MM.1S (cell line): ENCODE results near the gene FOXN3.

Experiments used
- DNase-seq: peaks from one replicate; pipeline ENCODE4 v3.0.0-alpha.2; 2015
- H2AFZ ChIP-seq: fragments of 300-600 bp; sonication (generic); 2 replicates; pipeline ENCODE4 v1.6.0; 2016; ENCODE audit warnings: antibody characterized with exemption, low read length
- H3F3A ChIP-seq: fragments of 300-600 bp; sonication (generic); 2 replicates; pipeline ENCODE4 v1.6.1; 2016; ENCODE audit warnings: mild to moderate bottlenecking, antibody characterized with exemption, low read length, moderate library complexity, mixed read lengths; ENCODE audit not compliant: insufficient read depth
- H3K27ac ChIP-seq: fragments of 300-600 bp; sonication (generic); 2 replicates; pipeline ENCODE4 v1.5.1; 2016; ENCODE audit warnings: mild to moderate bottlenecking, low read length
- H3K27me3 ChIP-seq: fragments of 300-600 bp; sonication (generic); replicated peaks from 2 replicates; pipeline ENCODE4 v1.6.0; 2016; ENCODE audit warnings: low read length; ENCODE audit not compliant: insufficient read depth
- H3K36me3 ChIP-seq: fragments of 300-600 bp; sonication (generic); replicated peaks from 2 replicates; pipeline ENCODE4 v1.6.1; 2016; ENCODE audit warnings: mild to moderate bottlenecking, low read length, mixed read lengths; ENCODE audit not compliant: insufficient read depth
- H3K4me1 ChIP-seq: fragments of 300-600 bp; sonication (generic); 2 replicates; pipeline ENCODE4 v1.6.1; 2016; ENCODE audit warnings: low read length, mixed read lengths
- H3K4me2 ChIP-seq: fragments of 300-600 bp; sonication (generic); 2 replicates; pipeline ENCODE4 v1.6.0; 2016; ENCODE audit warnings: low read depth, low read length
- H3K4me3 ChIP-seq: fragments of 300-600 bp; sonication (generic); 2 replicates; pipeline ENCODE4 v1.5.1; 2016; ENCODE audit warnings: low read length, mixed read lengths
- H3K79me2 ChIP-seq: fragments of 300-600 bp; sonication (generic); 2 replicates; pipeline ENCODE4 v1.6.1; 2016; ENCODE audit warnings: mixed run types, low read length, mixed read lengths
- H3K9ac ChIP-seq: fragments of 300-600 bp; sonication (generic); 2 replicates; pipeline ENCODE4 v1.6.1; 2016; ENCODE audit warnings: low read length, mixed read lengths
- H3K9me2 ChIP-seq: fragments of 300-600 bp; sonication (generic); replicated peaks from 2 replicates; pipeline ENCODE4 v1.6.1; 2016; ENCODE audit warnings: mild to moderate bottlenecking, low read length, mixed read lengths; ENCODE audit not compliant: insufficient read depth
- H3K9me3 ChIP-seq: fragments of 300-600 bp; sonication (generic); replicated peaks from 2 replicates; pipeline ENCODE4 v1.6.1; 2016; ENCODE audit warnings: mild to moderate bottlenecking, low read length, mixed read lengths; ENCODE audit not compliant: insufficient read depth
- H4K20me1 ChIP-seq: fragments of 300-600 bp; sonication (generic); 2 replicates; pipeline ENCODE4 v1.6.1; 2016; ENCODE audit warnings: mild to moderate bottlenecking, low read length, moderate library complexity, mixed read lengths; ENCODE audit not compliant: insufficient read depth
- EZH2 ChIP-seq: fragments of 300-600 bp; sonication (generic); optimal IDR thresholded peaks from 2 replicates; pipeline ENCODE3; 2017; ENCODE audit warnings: low read depth, mild to moderate bottlenecking, antibody characterized with exemption, low read length, mixed read lengths
- EZH2phosphoT487 ChIP-seq: fragments of 300-600 bp; sonication (generic); IDR thresholded peaks from 2 replicates; pipeline ENCODE4 v1.6.1; 2018; ENCODE audit warnings: antibody characterized with exemption, low read length
- TF ChIP-seq, protein P1 (sequence below): fragments of 300-600 bp; sonication (generic); IDR thresholded peaks from 2 replicates; pipeline ENCODE4 v1.5.1; 2016; ENCODE audit warnings: antibody characterized with exemption, low read length, mixed read lengths

The FOXN3 gene

GRCh38 chr14:89262041-89262440 is 155.0 kb downstream of the FOXN3 start:
- H3F3A ChIP-seq: no peaks in the 10 kb centered on the region
- no peak overlapping the region for H3K4me2 ChIP-seq
- no peaks in the 10 kb centered on the region for H3K36me3 ChIP-seq
- H2AFZ ChIP-seq: no peak overlapping the region
- no peak overlapping the region for H3K4me3 ChIP-seq
- H4K20me1 ChIP-seq: no peaks in the 10 kb centered on the region
- no peak overlapping the region for H3K9ac ChIP-seq
- no peak for DNase-seq
- peaks cover 41% of the 10 kb centered on the region for H3K79me2 ChIP-seq
- H3K9me2 ChIP-seq: no peaks in the 10 kb centered on the region
- TF ChIP-seq, protein P1, sequence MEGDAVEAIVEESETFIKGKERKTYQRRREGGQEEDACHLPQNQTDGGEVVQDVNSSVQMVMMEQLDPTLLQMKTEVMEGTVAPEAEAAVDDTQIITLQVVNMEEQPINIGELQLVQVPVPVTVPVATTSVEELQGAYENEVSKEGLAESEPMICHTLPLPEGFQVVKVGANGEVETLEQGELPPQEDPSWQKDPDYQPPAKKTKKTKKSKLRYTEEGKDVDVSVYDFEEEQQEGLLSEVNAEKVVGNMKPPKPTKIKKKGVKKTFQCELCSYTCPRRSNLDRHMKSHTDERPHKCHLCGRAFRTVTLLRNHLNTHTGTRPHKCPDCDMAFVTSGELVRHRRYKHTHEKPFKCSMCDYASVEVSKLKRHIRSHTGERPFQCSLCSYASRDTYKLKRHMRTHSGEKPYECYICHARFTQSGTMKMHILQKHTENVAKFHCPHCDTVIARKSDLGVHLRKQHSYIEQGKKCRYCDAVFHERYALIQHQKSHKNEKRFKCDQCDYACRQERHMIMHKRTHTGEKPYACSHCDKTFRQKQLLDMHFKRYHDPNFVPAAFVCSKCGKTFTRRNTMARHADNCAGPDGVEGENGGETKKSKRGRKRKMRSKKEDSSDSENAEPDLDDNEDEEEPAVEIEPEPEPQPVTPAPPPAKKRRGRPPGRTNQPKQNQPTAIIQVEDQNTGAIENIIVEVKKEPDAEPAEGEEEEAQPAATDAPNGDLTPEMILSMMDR: no peak
- TF ChIP-seq EZH2: no peak
- no peak for TF ChIP-seq EZH2phosphoT487
- H3K27ac ChIP-seq: no peak overlapping the region
- no peaks in the 10 kb centered on the region for H3K9me3 ChIP-seq
- no peaks in the 10 kb centered on the region for H3K27me3 ChIP-seq
- H3K4me1 ChIP-seq: no peaks in the 10 kb centered on the region

DNA sequence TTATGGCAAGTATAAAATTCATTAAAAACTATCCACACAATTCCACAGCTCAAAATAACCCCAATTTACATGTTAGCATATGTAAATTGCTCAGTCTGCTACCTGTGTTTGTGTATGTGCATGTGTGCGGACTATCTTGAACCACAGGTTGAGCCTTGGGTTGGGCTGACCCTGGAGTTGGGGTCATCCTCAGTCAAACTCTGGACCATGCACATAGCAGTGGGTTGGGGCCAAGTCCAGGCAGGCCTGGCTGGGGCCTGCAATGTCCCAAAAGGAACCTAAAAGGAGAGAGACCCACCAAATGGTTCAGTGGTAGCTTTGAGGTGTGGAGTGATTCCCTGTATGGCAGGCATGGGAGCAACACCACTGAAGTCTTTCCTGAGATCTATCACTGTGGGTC is 156.1 kb downstream of the FOXN3 start:
- H3K79me2 ChIP-seq: peaks cover 44% of the 10 kb centered on the region
- no peaks in the 10 kb centered on the region for H3F3A ChIP-seq
- no peak overlapping the region for H3K27ac ChIP-seq
- H3K4me3 ChIP-seq: no peak overlapping the region
- no peaks in the 10 kb centered on the region for H3K9me3 ChIP-seq
- H3K4me1 ChIP-seq: no peaks in the 10 kb centered on the region
- H3K36me3 ChIP-seq: no peaks in the 10 kb centered on the region
- H3K4me2 ChIP-seq: no peak overlapping the region
- H2AFZ ChIP-seq: no peak overlapping the region
- no peaks in the 10 kb centered on the region for H3K27me3 ChIP-seq
- no peak for DNase-seq
- no peaks in the 10 kb centered on the region for H4K20me1 ChIP-seq
- no peak for TF ChIP-seq EZH2phosphoT487
- H3K9ac ChIP-seq: no peak overlapping the region
- H3K9me2 ChIP-seq: no peaks in the 10 kb centered on the region

DNA sequence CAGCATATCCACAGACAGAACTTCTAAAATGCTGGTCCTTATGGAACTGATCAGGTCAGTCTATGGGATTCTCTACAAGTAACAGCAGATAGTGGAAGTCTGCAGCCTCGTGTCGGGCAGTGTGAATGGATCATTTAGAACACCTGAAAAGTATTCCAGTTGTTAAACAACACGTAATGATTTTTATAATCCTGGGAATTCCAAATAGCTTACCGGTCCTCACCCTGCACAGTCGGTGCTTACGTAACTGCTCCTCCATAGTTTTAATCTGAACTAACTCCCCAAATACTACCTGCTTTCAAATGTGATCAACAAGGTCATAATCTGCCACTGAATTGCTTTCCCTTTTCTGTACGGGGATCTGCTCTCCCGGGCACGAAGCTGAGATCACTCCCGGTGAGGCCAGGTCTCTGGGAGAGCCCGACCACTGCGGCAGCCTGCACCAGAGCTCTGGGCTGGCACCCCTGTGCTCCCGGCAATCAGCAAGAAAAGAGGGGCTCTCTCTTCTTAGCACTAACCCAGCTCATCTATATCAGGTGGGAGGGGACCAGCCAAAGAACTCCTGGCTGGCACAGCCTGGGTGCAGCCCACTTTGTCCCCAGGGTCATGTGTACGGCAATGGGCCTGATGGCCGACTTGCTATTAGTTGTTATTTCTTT is 157.0 kb downstream of the FOXN3 start:
- Histone ChIP-seq H3K9me3 (no peaks in the 10 kb centered on the region), H3K27ac (no peak overlapping the region)
- no peak for DNase-seq

More for the DNA sequence above, 157.0 kb downstream of the FOXN3 start:
- Histone ChIP-seq H3K36me3 (no peaks in the 10 kb centered on the region), H3K4me3 (no peak overlapping the region), H3F3A (no peaks in the 10 kb centered on the region), H3K27me3 (no peaks in the 10 kb centered on the region), H2AFZ (no peak overlapping the region), H3K4me1 (no peaks in the 10 kb centered on the region), H3K79me2 (peaks cover 44% of the 10 kb centered on the region), H3K9ac (no peak overlapping the region), H4K20me1 (no peaks in the 10 kb centered on the region), H3K9me2 (no peaks in the 10 kb centered on the region), H3K4me2 (no peak overlapping the region)
- TF ChIP-seq EZH2 (no peak), EZH2phosphoT487 (no peak)
- TF ChIP-seq, protein P1: no peak
